Loucy (cell line): Measurements from ENCODE around the gene CRISP2.

Experiments
- EZH2phosphoT487 ChIP-seq: fragments of 200-600 bp; IDR thresholded peaks from 2 replicates; pipeline ENCODE4 v1.6.1; 2018; ENCODE audit warnings: antibody characterized with exemption, mild to moderate bottlenecking, moderate library complexity, borderline replicate concordance
- TF ChIP-seq, protein P1 (sequence below): fragments of 200-600 bp; sonication (generic); conservative IDR thresholded peaks from 2 replicates; pipeline ENCODE4 v1.5.1; 2014; ENCODE audit warnings: mild to moderate bottlenecking, antibody characterized with exemption, low read length

DNA sequence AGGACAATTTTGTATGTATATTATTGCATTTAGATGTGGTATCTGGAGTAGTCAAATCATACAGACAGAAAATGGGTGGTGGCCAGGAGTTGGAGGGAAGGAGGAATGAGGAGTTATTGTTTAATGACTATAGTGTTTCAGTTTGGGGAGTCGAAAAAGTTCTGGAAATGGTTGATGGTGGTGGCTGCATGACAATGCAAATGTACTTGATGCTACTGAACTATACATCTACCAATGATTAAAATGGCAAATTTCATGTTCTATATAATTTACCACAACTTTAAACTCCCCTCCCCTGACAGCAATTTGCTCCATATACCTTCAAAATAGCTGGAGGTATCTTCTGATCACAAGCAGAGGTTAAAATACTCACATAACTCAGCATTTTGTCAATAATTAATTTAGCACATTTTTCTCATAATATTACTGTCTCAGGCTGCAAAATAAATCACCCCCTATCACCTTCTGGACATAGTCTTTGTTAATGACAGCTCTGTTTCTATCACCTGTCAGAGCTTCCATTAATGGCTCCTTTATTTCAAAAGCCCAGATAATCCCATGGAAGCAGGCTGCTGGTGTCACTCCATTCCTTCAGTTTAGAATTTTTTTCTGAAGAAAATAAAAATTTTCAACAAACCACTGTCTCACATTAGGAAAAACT lies 51.0 kb downstream of the CRISP2 start:
- TF ChIP-seq, protein P1, sequence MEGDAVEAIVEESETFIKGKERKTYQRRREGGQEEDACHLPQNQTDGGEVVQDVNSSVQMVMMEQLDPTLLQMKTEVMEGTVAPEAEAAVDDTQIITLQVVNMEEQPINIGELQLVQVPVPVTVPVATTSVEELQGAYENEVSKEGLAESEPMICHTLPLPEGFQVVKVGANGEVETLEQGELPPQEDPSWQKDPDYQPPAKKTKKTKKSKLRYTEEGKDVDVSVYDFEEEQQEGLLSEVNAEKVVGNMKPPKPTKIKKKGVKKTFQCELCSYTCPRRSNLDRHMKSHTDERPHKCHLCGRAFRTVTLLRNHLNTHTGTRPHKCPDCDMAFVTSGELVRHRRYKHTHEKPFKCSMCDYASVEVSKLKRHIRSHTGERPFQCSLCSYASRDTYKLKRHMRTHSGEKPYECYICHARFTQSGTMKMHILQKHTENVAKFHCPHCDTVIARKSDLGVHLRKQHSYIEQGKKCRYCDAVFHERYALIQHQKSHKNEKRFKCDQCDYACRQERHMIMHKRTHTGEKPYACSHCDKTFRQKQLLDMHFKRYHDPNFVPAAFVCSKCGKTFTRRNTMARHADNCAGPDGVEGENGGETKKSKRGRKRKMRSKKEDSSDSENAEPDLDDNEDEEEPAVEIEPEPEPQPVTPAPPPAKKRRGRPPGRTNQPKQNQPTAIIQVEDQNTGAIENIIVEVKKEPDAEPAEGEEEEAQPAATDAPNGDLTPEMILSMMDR = no peak
- TF ChIP-seq EZH2phosphoT487 = no peak
